Measurements from ENCODE around the gene RNASET2.

DNA sequence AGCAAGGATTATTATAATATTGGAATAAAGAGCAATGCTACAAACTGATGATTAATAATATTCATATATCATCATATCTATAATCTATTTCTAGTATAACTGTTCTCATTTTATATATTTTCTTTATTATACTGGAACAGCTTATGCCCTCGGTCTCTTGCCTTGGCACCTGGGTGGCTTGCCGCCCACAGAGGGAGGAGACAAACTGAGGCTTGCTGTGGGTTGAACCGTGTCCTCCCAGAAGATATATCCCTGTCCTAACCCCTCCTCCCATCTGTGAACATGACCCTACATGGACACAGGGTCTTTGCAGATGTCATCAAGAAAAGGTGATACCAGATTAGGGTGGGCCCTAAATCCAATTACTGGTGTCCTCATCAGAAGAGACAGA is 4.7 kb downstream of the RNASET2 start:
- no peak for TF ChIP-seq POLR2A (IDR thresholded peaks at IDR 0.05)
- TF ChIP-seq, protein P1, sequence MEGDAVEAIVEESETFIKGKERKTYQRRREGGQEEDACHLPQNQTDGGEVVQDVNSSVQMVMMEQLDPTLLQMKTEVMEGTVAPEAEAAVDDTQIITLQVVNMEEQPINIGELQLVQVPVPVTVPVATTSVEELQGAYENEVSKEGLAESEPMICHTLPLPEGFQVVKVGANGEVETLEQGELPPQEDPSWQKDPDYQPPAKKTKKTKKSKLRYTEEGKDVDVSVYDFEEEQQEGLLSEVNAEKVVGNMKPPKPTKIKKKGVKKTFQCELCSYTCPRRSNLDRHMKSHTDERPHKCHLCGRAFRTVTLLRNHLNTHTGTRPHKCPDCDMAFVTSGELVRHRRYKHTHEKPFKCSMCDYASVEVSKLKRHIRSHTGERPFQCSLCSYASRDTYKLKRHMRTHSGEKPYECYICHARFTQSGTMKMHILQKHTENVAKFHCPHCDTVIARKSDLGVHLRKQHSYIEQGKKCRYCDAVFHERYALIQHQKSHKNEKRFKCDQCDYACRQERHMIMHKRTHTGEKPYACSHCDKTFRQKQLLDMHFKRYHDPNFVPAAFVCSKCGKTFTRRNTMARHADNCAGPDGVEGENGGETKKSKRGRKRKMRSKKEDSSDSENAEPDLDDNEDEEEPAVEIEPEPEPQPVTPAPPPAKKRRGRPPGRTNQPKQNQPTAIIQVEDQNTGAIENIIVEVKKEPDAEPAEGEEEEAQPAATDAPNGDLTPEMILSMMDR (IDR thresholded peaks at IDR 0.05) = no peak

Data from lower leg skin (tissue), 3 donors.